Measurements from ENCODE around the gene ULK1. TPM values are rescaled to one million over a fixed set of nuclear protein-coding genes. Genes with fewer than 3 reads are reported as not detected.
A peak's percentile ranks its signal among the peaks of the same experiment; 100 is the strongest.

The ULK1 gene
- polyA plus RNA-seq, 3 donors, result 1.0 to 75.1 (median 1.3) TPM

- H3K36me3 ChIP-seq (replicated peaks in 1 of 2; ENCODE audit: control insufficient read depth in 1 of 2, insufficient read depth in 2 of 2, low read length in 2 of 2), result peaks cover 30 to 45% of the 10 kb centered on the region in 2 donors
- WGBS (ENCODE audit: insufficient coverage), result 93% methylated on average over 31 of the region's 35 CpGs
Measured at GRCh38 chr12:131944601-131945251, 50.3 kb downstream of the ULK1 start.

GRCh38 chr12:131946757-131947156 lies 52.3 kb downstream of the ULK1 start:
- no peak overlapping the region for H3K4me2 ChIP-seq (replicated peaks; ENCODE audit: extremely low read depth, low read length, poor library complexity, severe bottlenecking)
- WGBS (ENCODE audit: insufficient coverage), result 100% methylated on average over 1 of the region's 6 CpGs
- peaks cover 15 to 35% of the 10 kb centered on the region in 2 donors for H3K36me3 Mint-ChIP-seq

More at GRCh38 chr12:131944601-131945251, 50.3 kb downstream of the ULK1 start:
- H3K4me1 Mint-ChIP-seq, result peaks cover 17% of the 10 kb centered on the region
- peaks cover 1 to 3% (median 2%) of the 10 kb centered on the region in 3 donors for H3K27me3 Mint-ChIP-seq (ENCODE audit: low read depth in 3 of 3)
- peaks cover 33 to 56% of the 10 kb centered on the region in 2 donors for H3K36me3 Mint-ChIP-seq
- Histone ChIP-seq H3K4me1 (ENCODE audit: control insufficient read depth in 1 of 2, insufficient read depth in 2 of 2, low read length in 2 of 2) (peaks cover 5 to 7% of the 10 kb centered on the region in 2 donors), H2AFZ (ENCODE audit: insufficient read depth, low read depth, low read length, poor library complexity, severe bottlenecking) (no peak overlapping the region), H4K20me1 (ENCODE audit: insufficient read depth, low read length) (no peaks in the 10 kb centered on the region), H3K79me2 (ENCODE audit: insufficient read depth, low read length) (no peaks in the 10 kb centered on the region), H3K4me3 (replicated peaks in 1 of 3; ENCODE audit: low read depth in 2 of 3, low read length in 3 of 3) (no peak overlapping the region), H3K9me3 (replicated peaks in 1 of 2; ENCODE audit: control insufficient read depth in 1 of 2, insufficient read depth in 1 of 2, low read length in 2 of 2) (no peaks in the 10 kb centered on the region), H3K27me3 (ENCODE audit: control insufficient read depth in 2 of 2, insufficient read depth in 2 of 2, low read length in 2 of 2) (no peaks in the 10 kb centered on the region), H3K27ac (ENCODE audit: low read depth in 1 of 2, low read length in 2 of 2) (no peak overlapping the region), H3K4me2 (replicated peaks; ENCODE audit: extremely low read depth, low read length, poor library complexity, severe bottlenecking) (no peak overlapping the region), H3K9ac (ENCODE audit: insufficient read depth, low read length, poor library complexity, severe bottlenecking) (no peak overlapping the region)
- intact Hi-C loops (cut with micrococcal nuclease), result loop anchor here in 1 of 2 donors (5.0 kb wide), 1 partner anchor 52 kb away; the partner anchor contains the start of gene ULK1
- no peak overlapping the region for H3K27ac Mint-ChIP-seq
- DNase-seq, result no peak
- no peak for TF ChIP-seq CTCF (IDR thresholded peaks at IDR 0.05)
- peak overlapping the region in 1 of 2 donors; percentile 30 for H3K4me3 Mint-ChIP-seq
- no peaks in the 10 kb centered on the region for H3K9me3 Mint-ChIP-seq

More at GRCh38 chr12:131946757-131947156, 52.3 kb downstream of the ULK1 start:
- H3K4me3 Mint-ChIP-seq, result no peak overlapping the region
- intact Hi-C loops (cut with micrococcal nuclease), result loop anchor here in 1 of 2 donors (5.0 kb wide), 1 partner anchor 54 kb away; the partner anchor contains the start of gene ULK1
- Histone ChIP-seq H3K36me3 (replicated peaks in 1 of 2; ENCODE audit: control insufficient read depth in 1 of 2, insufficient read depth in 2 of 2, low read length in 2 of 2) (peaks cover 18 to 25% of the 10 kb centered on the region in 2 donors), H3K9ac (ENCODE audit: insufficient read depth, low read length, poor library complexity, severe bottlenecking) (no peak overlapping the region), H4K20me1 (ENCODE audit: insufficient read depth, low read length) (peaks cover 17% of the 10 kb centered on the region), H3K27ac (ENCODE audit: low read depth in 1 of 2, low read length in 2 of 2) (no peak overlapping the region), H2AFZ (ENCODE audit: insufficient read depth, low read depth, low read length, poor library complexity, severe bottlenecking) (no peak overlapping the region), H3K79me2 (ENCODE audit: insufficient read depth, low read length) (peaks cover 18% of the 10 kb centered on the region), H3K4me3 (replicated peaks in 1 of 3; ENCODE audit: low read depth in 2 of 3, low read length in 3 of 3) (no peak overlapping the region), H3K4me1 (ENCODE audit: control insufficient read depth in 1 of 2, insufficient read depth in 2 of 2, low read length in 2 of 2) (peaks cover 16 to 23% of the 10 kb centered on the region in 2 donors), H3K27me3 (ENCODE audit: control insufficient read depth in 2 of 2, insufficient read depth in 2 of 2, low read length in 2 of 2) (no peaks in the 10 kb centered on the region), H3K9me3 (replicated peaks in 1 of 2; ENCODE audit: control insufficient read depth in 1 of 2, insufficient read depth in 1 of 2, low read length in 2 of 2) (no peaks in the 10 kb centered on the region)
- no peak for DNase-seq
- H3K27ac Mint-ChIP-seq, result no peak overlapping the region
- peaks cover 27% of the 10 kb centered on the region for H3K4me1 Mint-ChIP-seq
- TF ChIP-seq CTCF (IDR thresholded peaks at IDR 0.05), result no peak
- H3K9me3 Mint-ChIP-seq, result no peaks in the 10 kb centered on the region
- peaks cover 0 to 3% (median 1%) of the 10 kb centered on the region in 3 donors for H3K27me3 Mint-ChIP-seq (ENCODE audit: low read depth in 3 of 3)

Data from CD14-positive monocyte (primary cell).